ENCODE data around the gene USH2A. TPM values are rescaled to one million over a fixed set of nuclear protein-coding genes. Genes with fewer than 3 reads are reported as not detected.

Gene USH2A
- total and polyA plus RNA-seq, 2 experiments from 2014 or later = under 0.01 to 0.01 TPM

GRCh38 chr1:216144661-216145450, 278.4 kb downstream of the USH2A start:
- Histone ChIP-seq H3K36me3 (ENCODE audit: low read depth) (no peaks in the 10 kb centered on the region), H3K4me2 (ENCODE audit: unreplicated experiment) (no peak overlapping the region), H3K4me1 (ENCODE audit: insufficient read depth) (no peaks in the 10 kb centered on the region), H3K27ac (no peak overlapping the region), H3K9ac (no peak overlapping the region), H3K9me2 (ENCODE audit: insufficient read depth) (no peaks in the 10 kb centered on the region), H3K79me2 (ENCODE audit: insufficient read depth) (no peaks in the 10 kb centered on the region), H3K9me3 (ENCODE audit: low read depth) (no peaks in the 10 kb centered on the region), H3K27me3 (replicated peaks; ENCODE audit: insufficient read depth) (no peaks in the 10 kb centered on the region), H3F3A (ENCODE audit: insufficient read depth) (no peaks in the 10 kb centered on the region), H3K4me3 (no peak overlapping the region), H2AFZ (no peak overlapping the region), H4K20me1 (ENCODE audit: insufficient read depth) (no peaks in the 10 kb centered on the region)
- TF ChIP-seq EZH2phosphoT487 (IDR thresholded peaks at IDR 0.05; ENCODE audit: insufficient read depth, low read depth) = no peak
- no peak for TF ChIP-seq EZH2 (IDR thresholded peaks at IDR 0.05; ENCODE audit: insufficient read depth, poor library complexity, severe bottlenecking)
- DNase-seq = no peak
- in situ Hi-C loops (cut with MboI) = no loop called here
- 19 to 32% methylated on average over 5 of the region's 5 CpGs for WGBS, 2 experiments (ENCODE audit: low coverage in 1 of 2, low lambda C conversion rate in 2 of 2, missing lambda C conversion rate in 2 of 2)

GRCh38 chr1:216142921-216143320, 280.3 kb downstream of the USH2A start:
- Histone ChIP-seq H3K27ac (no peak overlapping the region), H4K20me1 (ENCODE audit: insufficient read depth) (no peaks in the 10 kb centered on the region), H3K9ac (no peak overlapping the region), H3K79me2 (ENCODE audit: insufficient read depth) (no peaks in the 10 kb centered on the region), H2AFZ (no peak overlapping the region), H3K36me3 (ENCODE audit: low read depth) (no peaks in the 10 kb centered on the region), H3K27me3 (replicated peaks; ENCODE audit: insufficient read depth) (no peaks in the 10 kb centered on the region), H3F3A (ENCODE audit: insufficient read depth) (no peaks in the 10 kb centered on the region), H3K4me2 (ENCODE audit: unreplicated experiment) (no peak overlapping the region), H3K9me3 (ENCODE audit: low read depth) (no peaks in the 10 kb centered on the region), H3K4me3 (no peak overlapping the region), H3K9me2 (ENCODE audit: insufficient read depth) (no peaks in the 10 kb centered on the region), H3K4me1 (ENCODE audit: insufficient read depth) (no peaks in the 10 kb centered on the region)
- in situ Hi-C loops (cut with MboI) = no loop called here
- WGBS, 2 experiments (ENCODE audit: low coverage in 1 of 2, low lambda C conversion rate in 2 of 2, missing lambda C conversion rate in 2 of 2) = 7 to 8% methylated on average over 2 of the region's 2 CpGs
- DNase-seq = no peak
- TF ChIP-seq EZH2 (IDR thresholded peaks at IDR 0.05; ENCODE audit: insufficient read depth, poor library complexity, severe bottlenecking) = no peak
- no peak for TF ChIP-seq EZH2phosphoT487 (IDR thresholded peaks at IDR 0.05; ENCODE audit: insufficient read depth, low read depth)

- H3K9ac ChIP-seq = no peak overlapping the region
- H4K20me1 ChIP-seq (ENCODE audit: insufficient read depth) = no peaks in the 10 kb centered on the region
- no peak overlapping the region; the same call in 1 of the 2 replicates for H2AFZ ChIP-seq
- DNase-seq = peak; percentile 13
- no peaks in the 10 kb centered on the region for H3K79me2 ChIP-seq (ENCODE audit: insufficient read depth)
- in situ Hi-C loops (cut with MboI) = no loop called here
- TF ChIP-seq EZH2 (IDR thresholded peaks at IDR 0.05; ENCODE audit: insufficient read depth, poor library complexity, severe bottlenecking) (no peak), EZH2phosphoT487 (IDR thresholded peaks at IDR 0.05; ENCODE audit: insufficient read depth, low read depth) (no peak)
- H3K27ac ChIP-seq = no peak overlapping the region
- no peaks in the 10 kb centered on the region for H3K9me2 ChIP-seq (ENCODE audit: insufficient read depth)
- no peaks in the 10 kb centered on the region for H3K4me1 ChIP-seq (ENCODE audit: insufficient read depth)
- no peaks in the 10 kb centered on the region for H3F3A ChIP-seq (ENCODE audit: insufficient read depth)
- H3K4me2 ChIP-seq (ENCODE audit: unreplicated experiment) = no peak overlapping the region
- no peaks in the 10 kb centered on the region for H3K36me3 ChIP-seq (ENCODE audit: low read depth)
- no peaks in the 10 kb centered on the region for H3K9me3 ChIP-seq (ENCODE audit: low read depth)
- WGBS, 2 experiments (ENCODE audit: low coverage in 1 of 2, low lambda C conversion rate in 2 of 2, missing lambda C conversion rate in 2 of 2) = 25 to 27% methylated on average over 5 of the region's 5 CpGs
- 0 out of 2 replicates have a peak, but pooled peaks cover 5% of the 10 kb centered on the region for H3K27me3 ChIP-seq (replicated peaks; ENCODE audit: insufficient read depth)
- no peak overlapping the region for H3K4me3 ChIP-seq
Measured at GRCh38 chr1:216140730-216141524, 282.3 kb downstream of the USH2A start.

GRCh38 chr1:216124192-216124781, 299.0 kb downstream of the USH2A start:
- no peak for TF ChIP-seq EZH2 (IDR thresholded peaks at IDR 0.05; ENCODE audit: insufficient read depth, poor library complexity, severe bottlenecking)
- no peak for TF ChIP-seq EZH2phosphoT487 (IDR thresholded peaks at IDR 0.05; ENCODE audit: insufficient read depth, low read depth)
- in situ Hi-C loops (cut with MboI) = no loop called here
- Histone ChIP-seq H4K20me1 (ENCODE audit: insufficient read depth) (no peaks in the 10 kb centered on the region), H3K36me3 (ENCODE audit: low read depth) (no peaks in the 10 kb centered on the region), H2AFZ (no peak overlapping the region), H3K27ac (no peak overlapping the region), H3K9ac (no peak overlapping the region), H3F3A (ENCODE audit: insufficient read depth) (no peaks in the 10 kb centered on the region), H3K4me1 (ENCODE audit: insufficient read depth) (no peaks in the 10 kb centered on the region), H3K9me3 (ENCODE audit: low read depth) (no peaks in the 10 kb centered on the region), H3K27me3 (replicated peaks; ENCODE audit: insufficient read depth) (peaks cover 31% of the 10 kb centered on the region), H3K79me2 (ENCODE audit: insufficient read depth) (no peaks in the 10 kb centered on the region), H3K4me3 (no peak overlapping the region), H3K9me2 (ENCODE audit: insufficient read depth) (no peaks in the 10 kb centered on the region), H3K4me2 (ENCODE audit: unreplicated experiment) (no peak overlapping the region)
- DNase-seq = no peak
- 16 to 22% methylated on average over 4 of the region's 4 CpGs for WGBS, 2 experiments (ENCODE audit: low coverage in 1 of 2, low lambda C conversion rate in 2 of 2, missing lambda C conversion rate in 2 of 2)

All from GM23248 (cell line).